HepG2 (cell line): ENCODE data around the gene HUNK. TPM values are rescaled to one million over a fixed set of nuclear protein-coding genes. Genes with fewer than 3 reads are reported as not detected.

ENCODE experiments used
- ATAD3A ChIP-seq: sonication (generic); formaldehyde crosslinking; IDR thresholded peaks from 2 replicates; pipeline ENCODE4 v1.4.0; 2020; ENCODE audit warnings: missing genetic modification reagents
- CHCHD3 ChIP-seq: sonication (generic); formaldehyde crosslinking; IDR thresholded peaks from 2 replicates; pipeline ENCODE4 v1.8.0; 2022; ENCODE audit warnings: mild to moderate bottlenecking, missing genetic modification reagents, moderate library complexity
- CHD4 ChIP-seq: fragments of 200-600 bp; sonication (generic); IDR thresholded peaks from 2 replicates; pipeline ENCODE4 v1.7.0; 2017; ENCODE audit warnings: mild to moderate bottlenecking, low read length, borderline replicate concordance
- FOXP1 ChIP-seq, 2 experiments: fragments of 450-650 bp in 1 of 2; IDR thresholded peaks; 2 replicates each; pipeline ENCODE4 v1.6.1; 2017 to 2018; ENCODE audit warnings: antibody characterized with exemption in 1 of 2
- GLI4 ChIP-seq: sonication (generic); formaldehyde crosslinking; IDR thresholded peaks from 2 replicates; pipeline ENCODE4 v1.5.1; 2020; ENCODE audit warnings: missing genetic modification reagents, mild to moderate bottlenecking, moderate library complexity, borderline replicate concordance
- NFKBIZ ChIP-seq: IDR thresholded peaks from 2 replicates; pipeline ENCODE4 v1.6.1; 2018; ENCODE audit warnings: missing genetic modification reagents, missing compliant biosample characterization
- SMAD3 ChIP-seq: sonication (generic); formaldehyde crosslinking; IDR thresholded peaks from 2 replicates; pipeline ENCODE4 v1.4.0; 2020; ENCODE audit warnings: missing genetic modification reagents
- XBP1 ChIP-seq: sonication (generic); formaldehyde crosslinking; IDR thresholded peaks from 2 replicates; pipeline ENCODE4 v1.5.0; 2020; ENCODE audit warnings: missing genetic modification reagents
- ZFY ChIP-seq: sonication (generic); formaldehyde crosslinking; IDR thresholded peaks from 2 replicates; pipeline ENCODE4 v1.4.0; 2020; ENCODE audit warnings: missing genetic modification reagents
- ZNF207 ChIP-seq: fragments of 450-650 bp; IDR thresholded peaks from 2 replicates; pipeline ENCODE4 v1.6.1; 2016; ENCODE audit warnings: antibody characterized with exemption, borderline replicate concordance
- ZNF232 ChIP-seq: sonication (generic); formaldehyde crosslinking; IDR thresholded peaks from 2 replicates; pipeline ENCODE4 v1.4.0; 2020; ENCODE audit warnings: missing genetic modification reagents, borderline replicate concordance
- ZNF598 ChIP-seq: sonication (generic); formaldehyde crosslinking; IDR thresholded peaks from 2 replicates; pipeline ENCODE4 v1.5.1; 2020; ENCODE audit warnings: mild to moderate bottlenecking, missing genetic modification reagents, borderline replicate concordance
- ZNF709 ChIP-seq: sonication (generic); formaldehyde crosslinking; IDR thresholded peaks from 2 replicates; pipeline ENCODE4 v1.5.0; 2020; ENCODE audit warnings: mild to moderate bottlenecking, missing genetic modification reagents
- ZNF781 ChIP-seq: sonication (generic); formaldehyde crosslinking; IDR thresholded peaks from 2 replicates; pipeline ENCODE4 v1.5.1; 2020; ENCODE audit warnings: borderline replicate concordance, mild to moderate bottlenecking, missing genetic modification reagents; ENCODE audit errors: not compliant biosample characterization
- ZSCAN25 ChIP-seq: sonication (generic); formaldehyde crosslinking; IDR thresholded peaks from 2 replicates; pipeline ENCODE4 v1.8.0; 2022; ENCODE audit warnings: mild to moderate bottlenecking, missing genetic modification reagents
- polyA plus RNA-seq, 8 experiments: library from polyadenylated mRNA; depleted of rRNA in 3 of 8; stranded (reverse) in 7 of 8; unstranded in 1 of 8; fragments of >200 nt; fragmentation: Illumina TruSeq in 4 of 8; extraction: Trizol in 4 of 8; gene quantifications; 2 replicates each; pipeline versions ENCODE4 v1.2.1 to v1.2.3, GENCODE V29; 2011 to 2016; ENCODE audit warnings: low read depth in 4 of 8, missing spikeins in 1 of 8, mixed read lengths in 1 of 8; ENCODE audit not compliant: insufficient read depth in 1 of 8
- total RNA-seq, 5 experiments: library from RNA; depleted of rRNA; stranded (reverse); fragments of >200 nt; fragmentation: Illumina TruSeq; extraction: Trizol; gene quantifications; 2 replicates each; pipeline ENCODE4 v1.2.3, GENCODE V29; 2016; ENCODE audit warnings: low read depth in 1 of 5
- TF ChIP-seq, protein P1 (sequence below): sonication (generic); formaldehyde crosslinking; IDR thresholded peaks from 2 replicates; pipeline ENCODE4 v1.8.1; 2023; ENCODE audit warnings: mild to moderate bottlenecking, missing genetic modification reagents
- TF ChIP-seq, protein P2 (sequence below): sonication (generic); formaldehyde crosslinking; IDR thresholded peaks from 2 replicates; pipeline ENCODE4 v1.9.0; 2021; ENCODE audit warnings: missing genetic modification reagents, borderline replicate concordance
- TF ChIP-seq, protein P3 (sequence below): sonication (generic); formaldehyde crosslinking; IDR thresholded peaks from 2 replicates; pipeline ENCODE4 v1.4.0; 2020; ENCODE audit warnings: mild to moderate bottlenecking, missing genetic modification reagents
- TF ChIP-seq, protein P4 (sequence below): sonication (generic); formaldehyde crosslinking; IDR thresholded peaks from 2 replicates; pipeline ENCODE4 v1.5.0; 2020; ENCODE audit warnings: missing genetic modification reagents
- TF ChIP-seq, protein P5 (sequence below): sonication (generic); formaldehyde crosslinking; IDR thresholded peaks from 2 replicates; pipeline ENCODE4; 2020; ENCODE audit warnings: missing genetic modification reagents, mild to moderate bottlenecking, borderline replicate concordance
- TF ChIP-seq, protein P6 (sequence below): sonication (generic); formaldehyde crosslinking; IDR thresholded peaks from 2 replicates; pipeline ENCODE4 v1.5.1; 2020; ENCODE audit warnings: mild to moderate bottlenecking, missing genetic modification reagents, moderate library complexity
- TF ChIP-seq, protein P7 (sequence below): conservative IDR thresholded peaks from 2 replicates; pipeline ENCODE4 v1.6.1; 2018; ENCODE audit warnings: missing genetic modification reagents

Gene HUNK
- total and polyA plus RNA-seq, 2 of the 13 experiments (the other 11 are each of a cell fraction or from before 2014, with no cell fraction given): 1.8 to 1.9 TPM

DNA sequence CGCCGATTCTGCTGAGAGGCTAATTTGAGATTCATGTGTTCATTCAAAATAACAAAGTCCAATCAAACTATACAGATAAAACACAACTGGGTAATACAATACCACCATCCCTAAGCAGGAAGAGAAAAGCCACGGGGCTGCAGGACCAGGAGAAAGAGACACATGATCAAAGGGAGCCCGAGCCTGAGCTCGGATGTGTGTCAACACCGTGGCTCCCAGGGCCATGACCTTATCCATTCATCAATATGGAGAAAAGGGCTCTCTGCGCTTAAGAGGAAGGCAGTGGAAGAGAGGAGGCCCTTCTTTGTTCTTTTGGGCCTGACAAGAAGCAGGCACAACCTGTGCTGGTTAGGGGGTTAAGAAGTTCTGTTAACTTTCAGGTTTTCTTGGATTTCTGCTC is 56.7 kb downstream of the HUNK start (continued):
- TF ChIP-seq ZNF709 (no peak), ZFY (peak; percentile 58), SMAD3 (CRISPR knock-in tag) (no peak), NFKBIZ (CRISPR knock-in tag) (no peak), ZNF207 (no peak), FOXP1 (IDR thresholded peaks at IDR 0.05) (no peak), FOXP1 (CRISPR knock-in tag; IDR thresholded peaks at IDR 0.05) (peak; percentile 80), GLI4 (CRISPR knock-in tag) (no peak), XBP1 (CRISPR knock-in tag) (no peak), CHD4 (no peak), ATAD3A (no peak), ZNF598 (CRISPR knock-in tag) (no peak), ZSCAN25 (CRISPR knock-in tag) (no peak), ZNF232 (no peak), ZNF781 (peak; percentile 31), CHCHD3 (CRISPR knock-in tag) (no peak)
- TF ChIP-seq, protein P1, sequence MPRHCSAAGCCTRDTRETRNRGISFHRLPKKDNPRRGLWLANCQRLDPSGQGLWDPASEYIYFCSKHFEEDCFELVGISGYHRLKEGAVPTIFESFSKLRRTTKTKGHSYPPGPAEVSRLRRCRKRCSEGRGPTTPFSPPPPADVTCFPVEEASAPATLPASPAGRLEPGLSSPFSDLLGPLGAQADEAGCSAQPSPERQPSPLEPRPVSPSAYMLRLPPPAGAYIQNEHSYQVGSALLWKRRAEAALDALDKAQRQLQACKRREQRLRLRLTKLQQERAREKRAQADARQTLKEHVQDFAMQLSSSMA: no peak
- TF ChIP-seq, protein P2, sequence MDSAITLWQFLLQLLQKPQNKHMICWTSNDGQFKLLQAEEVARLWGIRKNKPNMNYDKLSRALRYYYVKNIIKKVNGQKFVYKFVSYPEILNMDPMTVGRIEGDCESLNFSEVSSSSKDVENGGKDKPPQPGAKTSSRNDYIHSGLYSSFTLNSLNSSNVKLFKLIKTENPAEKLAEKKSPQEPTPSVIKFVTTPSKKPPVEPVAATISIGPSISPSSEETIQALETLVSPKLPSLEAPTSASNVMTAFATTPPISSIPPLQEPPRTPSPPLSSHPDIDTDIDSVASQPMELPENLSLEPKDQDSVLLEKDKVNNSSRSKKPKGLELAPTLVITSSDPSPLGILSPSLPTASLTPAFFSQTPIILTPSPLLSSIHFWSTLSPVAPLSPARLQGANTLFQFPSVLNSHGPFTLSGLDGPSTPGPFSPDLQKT (CRISPR knock-in tag): no peak
- TF ChIP-seq, protein P3, sequence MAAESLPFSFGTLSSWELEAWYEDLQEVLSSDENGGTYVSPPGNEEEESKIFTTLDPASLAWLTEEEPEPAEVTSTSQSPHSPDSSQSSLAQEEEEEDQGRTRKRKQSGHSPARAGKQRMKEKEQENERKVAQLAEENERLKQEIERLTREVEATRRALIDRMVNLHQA (CRISPR knock-in tag): no peak
- TF ChIP-seq, protein P4, sequence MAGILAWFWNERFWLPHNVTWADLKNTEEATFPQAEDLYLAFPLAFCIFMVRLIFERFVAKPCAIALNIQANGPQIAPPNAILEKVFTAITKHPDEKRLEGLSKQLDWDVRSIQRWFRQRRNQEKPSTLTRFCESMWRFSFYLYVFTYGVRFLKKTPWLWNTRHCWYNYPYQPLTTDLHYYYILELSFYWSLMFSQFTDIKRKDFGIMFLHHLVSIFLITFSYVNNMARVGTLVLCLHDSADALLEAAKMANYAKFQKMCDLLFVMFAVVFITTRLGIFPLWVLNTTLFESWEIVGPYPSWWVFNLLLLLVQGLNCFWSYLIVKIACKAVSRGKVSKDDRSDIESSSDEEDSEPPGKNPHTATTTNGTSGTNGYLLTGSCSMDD: no peak
- TF ChIP-seq, protein P5, sequence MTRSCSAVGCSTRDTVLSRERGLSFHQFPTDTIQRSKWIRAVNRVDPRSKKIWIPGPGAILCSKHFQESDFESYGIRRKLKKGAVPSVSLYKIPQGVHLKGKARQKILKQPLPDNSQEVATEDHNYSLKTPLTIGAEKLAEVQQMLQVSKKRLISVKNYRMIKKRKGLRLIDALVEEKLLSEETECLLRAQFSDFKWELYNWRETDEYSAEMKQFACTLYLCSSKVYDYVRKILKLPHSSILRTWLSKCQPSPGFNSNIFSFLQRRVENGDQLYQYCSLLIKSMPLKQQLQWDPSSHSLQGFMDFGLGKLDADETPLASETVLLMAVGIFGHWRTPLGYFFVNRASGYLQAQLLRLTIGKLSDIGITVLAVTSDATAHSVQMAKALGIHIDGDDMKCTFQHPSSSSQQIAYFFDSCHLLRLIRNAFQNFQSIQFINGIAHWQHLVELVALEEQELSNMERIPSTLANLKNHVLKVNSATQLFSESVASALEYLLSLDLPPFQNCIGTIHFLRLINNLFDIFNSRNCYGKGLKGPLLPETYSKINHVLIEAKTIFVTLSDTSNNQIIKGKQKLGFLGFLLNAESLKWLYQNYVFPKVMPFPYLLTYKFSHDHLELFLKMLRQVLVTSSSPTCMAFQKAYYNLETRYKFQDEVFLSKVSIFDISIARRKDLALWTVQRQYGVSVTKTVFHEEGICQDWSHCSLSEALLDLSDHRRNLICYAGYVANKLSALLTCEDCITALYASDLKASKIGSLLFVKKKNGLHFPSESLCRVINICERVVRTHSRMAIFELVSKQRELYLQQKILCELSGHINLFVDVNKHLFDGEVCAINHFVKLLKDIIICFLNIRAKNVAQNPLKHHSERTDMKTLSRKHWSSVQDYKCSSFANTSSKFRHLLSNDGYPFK: no peak
- TF ChIP-seq, protein P6, sequence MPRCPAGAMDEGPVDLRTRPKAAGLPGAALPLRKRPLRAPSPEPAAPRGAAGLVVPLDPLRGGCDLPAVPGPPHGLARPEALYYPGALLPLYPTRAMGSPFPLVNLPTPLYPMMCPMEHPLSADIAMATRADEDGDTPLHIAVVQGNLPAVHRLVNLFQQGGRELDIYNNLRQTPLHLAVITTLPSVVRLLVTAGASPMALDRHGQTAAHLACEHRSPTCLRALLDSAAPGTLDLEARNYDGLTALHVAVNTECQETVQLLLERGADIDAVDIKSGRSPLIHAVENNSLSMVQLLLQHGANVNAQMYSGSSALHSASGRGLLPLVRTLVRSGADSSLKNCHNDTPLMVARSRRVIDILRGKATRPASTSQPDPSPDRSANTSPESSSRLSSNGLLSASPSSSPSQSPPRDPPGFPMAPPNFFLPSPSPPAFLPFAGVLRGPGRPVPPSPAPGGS (CRISPR knock-in tag): no peak
- TF ChIP-seq, protein P7, sequence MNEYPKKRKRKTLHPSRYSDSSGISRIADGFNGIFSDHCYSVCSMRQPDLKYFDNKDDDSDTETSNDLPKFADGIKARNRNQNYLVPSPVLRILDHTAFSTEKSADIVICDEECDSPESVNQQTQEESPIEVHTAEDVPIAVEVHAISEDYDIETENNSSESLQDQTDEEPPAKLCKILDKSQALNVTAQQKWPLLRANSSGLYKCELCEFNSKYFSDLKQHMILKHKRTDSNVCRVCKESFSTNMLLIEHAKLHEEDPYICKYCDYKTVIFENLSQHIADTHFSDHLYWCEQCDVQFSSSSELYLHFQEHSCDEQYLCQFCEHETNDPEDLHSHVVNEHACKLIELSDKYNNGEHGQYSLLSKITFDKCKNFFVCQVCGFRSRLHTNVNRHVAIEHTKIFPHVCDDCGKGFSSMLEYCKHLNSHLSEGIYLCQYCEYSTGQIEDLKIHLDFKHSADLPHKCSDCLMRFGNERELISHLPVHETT (CRISPR knock-in tag): no peak
